Stimulated activated CD4-positive, alpha-beta T cell treated with anti-CD3 and anti-CD28 coated beads, Interleukin-15, amount 100 ng/mL, for 1 hour (primary cell): ENCODE data around the gene SLC6A17.

Experiments
- DNase-seq, 2 donors: peaks; one replicate each; pipeline ENCODE4 v3.0.0-alpha.2; 2020; ENCODE audit warnings: low read depth in 1 of 2, low spot score in 1 of 2

Gene SLC6A17

DNA sequence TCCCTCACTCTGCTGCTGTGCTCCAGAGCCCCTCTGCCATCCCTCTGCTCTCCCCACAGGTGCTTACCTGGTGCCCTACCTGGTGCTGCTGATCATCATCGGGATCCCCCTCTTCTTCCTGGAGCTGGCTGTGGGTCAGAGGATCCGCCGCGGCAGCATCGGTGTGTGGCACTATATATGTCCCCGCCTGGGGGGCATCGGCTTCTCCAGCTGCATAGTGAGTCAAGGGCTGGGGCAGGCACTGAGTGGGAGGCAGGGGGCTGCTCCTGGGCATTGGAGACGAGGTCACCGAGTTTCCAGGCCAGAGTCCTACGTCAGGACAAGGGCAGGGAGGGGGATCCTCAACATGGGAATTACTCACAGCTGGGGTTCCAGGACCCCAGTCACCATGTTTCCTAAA, 21.7 kb downstream of the SLC6A17 start:
- DNase-seq = no peak

GRCh38 chr1:110173466-110174105, 23.3 kb downstream of the SLC6A17 start:
- DNase-seq = no peak

- no peak for DNase-seq
Observed at GRCh38 chr1:110174961-110175360, 24.7 kb downstream of the SLC6A17 start.

- no peak for DNase-seq
Observed at GRCh38 chr1:110176299-110176956, 26.1 kb downstream of the SLC6A17 start.

GRCh38 chr1:110177775-110178174, 27.5 kb downstream of the SLC6A17 start:
- no peak for DNase-seq

- no peak for DNase-seq
Observed at GRCh38 chr1:110183642-110184167, 33.4 kb downstream of the SLC6A17 start.

DNA sequence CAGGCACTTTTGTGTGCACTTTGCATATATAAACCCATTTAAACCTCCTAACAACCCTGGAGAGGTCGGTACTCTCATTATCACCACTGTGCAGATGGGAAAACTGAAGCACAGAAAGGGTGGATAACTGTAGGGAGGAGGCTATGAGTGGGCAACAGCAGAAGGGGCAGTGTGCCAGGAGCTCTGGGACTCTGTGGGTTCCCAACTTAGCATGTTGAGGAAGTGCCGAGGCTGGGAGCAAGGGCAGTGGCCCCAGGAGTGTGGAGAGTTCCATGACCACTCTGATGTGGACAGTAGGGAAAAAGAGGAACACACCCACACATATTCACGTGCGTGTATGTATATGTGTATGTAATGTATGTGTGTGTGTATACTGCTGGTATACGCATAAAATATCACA, 34.2 kb downstream of the SLC6A17 start:
- DNase-seq = no peak

DNA sequence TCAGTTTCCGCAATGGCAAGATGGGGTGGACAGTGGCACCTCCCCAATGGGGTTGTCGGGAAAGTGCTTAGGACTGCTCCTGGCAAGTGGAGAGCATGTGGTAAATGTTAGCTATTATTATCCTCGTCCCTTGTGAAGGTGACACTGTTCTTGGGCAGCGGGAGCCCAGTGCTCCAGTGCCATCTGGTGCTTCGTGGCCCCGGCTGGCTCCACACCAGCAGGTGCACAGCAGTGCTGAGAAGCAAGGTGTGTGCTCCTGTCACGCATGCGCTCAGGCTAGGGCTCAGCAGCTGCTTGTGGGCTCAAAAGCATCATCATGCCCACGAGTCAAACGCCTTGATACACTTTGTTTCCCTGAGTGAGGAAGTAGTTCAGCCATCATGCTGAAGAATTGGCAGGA, 34.9 kb downstream of the SLC6A17 start:
- DNase-seq = no peak

DNA sequence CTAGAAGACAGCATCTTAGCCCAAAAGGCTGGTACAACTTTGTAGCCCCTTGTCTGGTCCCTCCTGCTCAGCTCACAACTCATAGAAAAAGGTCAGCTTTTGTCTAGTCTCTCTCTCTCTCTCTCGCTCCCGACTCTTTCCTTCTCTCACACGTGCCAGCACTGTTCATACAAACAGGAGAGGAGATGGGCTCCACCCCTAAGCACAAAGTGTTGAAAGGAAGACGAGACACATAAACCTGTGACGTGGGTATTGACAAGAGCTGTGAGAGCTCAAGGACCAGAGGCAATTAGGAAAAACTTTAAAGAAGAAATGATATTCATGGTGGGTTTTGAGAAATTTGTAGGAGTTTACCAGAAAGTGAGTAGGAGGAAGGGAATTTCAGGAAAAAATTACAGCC, 36.3 kb downstream of the SLC6A17 start:
- DNase-seq = no peak

DNA sequence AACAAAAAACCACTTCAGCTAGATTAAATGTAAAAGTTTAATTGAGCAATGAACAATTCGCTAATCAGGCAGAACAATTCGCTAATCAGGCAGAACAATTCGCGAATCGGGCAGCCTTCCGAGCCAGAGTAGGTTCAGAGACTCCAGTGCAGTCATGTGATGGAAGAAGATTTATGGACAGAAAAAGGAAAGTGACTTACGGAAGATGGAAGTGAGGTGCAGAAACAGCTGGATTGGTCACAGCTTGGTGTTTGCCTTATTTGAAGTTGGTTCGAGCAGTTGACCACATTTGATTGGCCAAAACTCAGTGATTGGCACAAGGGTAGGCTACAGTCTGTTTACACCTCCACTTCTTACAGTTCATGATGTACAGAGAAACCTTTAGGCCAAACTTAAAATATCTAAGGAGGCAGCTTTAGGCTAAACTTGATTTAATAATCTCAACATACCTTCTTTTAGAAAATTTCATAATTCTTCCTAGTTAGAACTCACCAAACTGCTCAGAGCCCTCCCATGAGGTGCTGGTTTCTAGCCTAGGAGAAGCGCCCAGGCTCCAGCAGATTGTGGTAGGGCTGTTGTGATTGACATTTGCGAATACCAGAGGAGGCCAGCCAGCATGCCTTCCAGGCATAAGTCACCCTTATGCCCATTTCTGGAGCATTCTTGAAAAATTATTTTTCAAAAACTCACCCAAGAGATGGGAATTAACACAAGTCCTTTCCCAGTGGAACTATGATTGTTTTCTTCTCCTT, 37.0 kb downstream of the SLC6A17 start:
- DNase-seq = no peak

GRCh38 chr1:110188035-110188618, 37.8 kb downstream of the SLC6A17 start:
- no peak for DNase-seq

DNA sequence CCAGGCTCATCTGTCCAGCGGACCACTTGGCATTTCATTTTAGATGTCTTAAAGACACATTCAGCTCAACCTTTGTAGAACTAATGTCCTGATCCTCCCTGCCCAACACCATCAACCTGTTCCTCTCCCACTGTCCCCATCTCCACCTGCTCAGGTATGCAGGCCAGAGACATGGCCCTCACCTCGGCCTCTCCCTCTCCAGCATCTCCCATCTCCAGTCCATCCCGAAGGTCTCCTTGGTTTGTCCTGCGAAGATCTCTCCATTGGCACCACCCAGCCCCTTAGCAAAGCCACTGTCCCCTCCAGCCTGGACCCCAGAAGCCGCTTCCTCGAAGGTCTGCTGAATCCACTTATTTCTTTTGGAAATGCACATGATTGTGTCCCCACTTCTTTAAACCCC, 38.9 kb downstream of the SLC6A17 start:
- DNase-seq = no peak

GRCh38 chr1:110190282-110190929, 40.1 kb downstream of the SLC6A17 start:
- no peak for DNase-seq

- DNase-seq = no peak
Observed at GRCh38 chr1:110192541-110192940, 42.2 kb downstream of the SLC6A17 start.

DNA sequence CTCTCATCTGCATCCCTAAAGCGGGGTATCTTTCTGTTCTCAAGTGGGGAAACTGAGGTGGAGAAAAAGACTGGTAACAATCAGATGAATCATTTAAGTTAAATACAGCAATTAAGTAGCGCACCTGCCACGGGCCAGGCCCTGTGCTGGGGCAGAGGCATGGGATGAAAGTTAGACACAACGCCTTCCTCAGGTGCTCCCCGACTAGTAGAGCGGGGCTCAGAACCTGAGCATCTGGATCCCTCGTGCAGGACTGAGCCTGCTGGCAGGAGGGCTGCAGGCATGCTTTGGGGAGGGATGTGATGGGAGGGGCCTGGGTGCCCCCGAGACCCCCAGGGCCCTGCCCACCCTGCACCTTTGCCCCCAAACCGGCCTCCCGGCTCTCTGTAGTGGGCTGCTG, 44.9 kb downstream of the SLC6A17 start:
- DNase-seq = no peak

GRCh38 chr1:110196917-110197765, 46.8 kb downstream of the SLC6A17 start:
- peak in 1 of 2 donors; percentile 16 for DNase-seq

GRCh38 chr1:110197905-110198629, 47.8 kb downstream of the SLC6A17 start:
- no peak for DNase-seq

DNA sequence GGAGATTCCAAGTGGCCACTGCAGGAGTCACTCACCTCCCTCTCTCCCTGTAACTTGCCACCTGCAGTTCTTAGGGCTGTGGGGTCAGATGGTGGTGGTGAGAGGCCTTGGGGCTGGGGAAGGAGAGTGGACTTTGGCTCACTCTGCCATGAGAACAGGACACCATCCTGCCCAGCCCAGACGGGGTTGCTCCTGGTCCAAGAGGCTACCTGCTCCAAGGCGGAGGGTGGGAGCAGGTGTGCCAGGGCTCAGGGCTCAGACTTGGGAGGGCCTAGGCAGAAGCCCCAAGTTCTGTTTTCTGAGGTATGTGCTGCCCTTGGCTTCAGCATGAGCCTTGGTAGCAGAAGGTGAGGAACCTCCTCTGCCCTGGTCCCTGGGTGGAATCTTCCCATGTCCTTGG, 48.5 kb downstream of the SLC6A17 start:
- DNase-seq = no peak

DNA sequence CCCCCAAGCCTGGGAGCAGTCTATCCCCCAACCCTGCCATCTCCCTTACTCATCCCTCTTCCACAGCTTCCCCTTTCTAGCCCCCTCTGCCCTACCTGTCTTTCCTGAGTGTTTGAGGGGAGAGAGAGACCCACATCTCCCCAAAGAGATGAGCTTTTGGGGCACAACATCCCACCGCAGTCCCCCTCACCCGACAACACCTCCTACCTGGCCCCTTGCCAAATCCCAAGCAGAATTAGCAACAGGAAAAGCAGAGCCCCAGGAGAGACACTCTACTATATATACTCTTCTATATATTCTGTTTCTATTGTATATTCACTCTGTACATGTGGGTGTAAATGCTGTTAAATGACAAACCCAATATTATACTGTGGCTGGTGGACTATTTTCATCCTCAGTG, 49.9 kb downstream of the SLC6A17 start:
- no peak for DNase-seq

- DNase-seq = no peak
Observed at GRCh38 chr1:110200666-110201065, 50.4 kb downstream of the SLC6A17 start.
